ENCODE data around the gene AURKA. TPM values are rescaled to one million over a fixed set of nuclear protein-coding genes. Genes with fewer than 3 reads are reported as not detected.

AURKA gene
- total and polyA plus RNA-seq, 2 of the 8 experiments (the other 6 are each of a cell fraction or from before 2014, with no cell fraction given) = 45.8 to 84.8 TPM

DNA sequence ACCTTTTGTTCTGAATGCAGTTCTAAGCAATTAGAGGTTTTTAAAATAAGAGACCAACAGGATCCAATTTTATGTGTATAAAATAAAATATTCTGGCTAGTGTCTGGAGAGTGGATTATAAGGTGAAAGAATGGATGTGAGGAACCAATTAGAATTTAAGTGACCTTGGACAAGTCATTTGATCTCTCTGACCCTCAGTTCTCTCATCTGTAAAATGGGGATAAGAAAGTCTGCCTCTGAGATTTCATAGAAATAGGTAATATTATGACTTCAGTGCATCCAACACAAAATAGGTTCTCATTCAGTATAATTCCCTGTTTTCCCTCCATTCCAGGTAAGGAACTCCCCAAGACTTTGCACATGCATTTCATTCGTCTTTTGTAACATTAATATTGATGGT, 38.9 kb upstream of the AURKA start (continued):
- TF ChIP-seq CTCF (IDR thresholded peaks at IDR 0.05; ENCODE audit: control extremely low read depth in 1 of 3, insufficient read depth in 1 of 3, low read depth in 1 of 3, low read length in 3 of 3) = no peak

Data from H1 (cell line).